HuH-7 (cell line): Measurements from ENCODE around the gene TRIM8.
"Not testable (repeated sequence)": the region's sequence is repeated elsewhere in the genome, so short reads cannot be mapped to it uniquely, and the experiment has no call there.

Experiments used
- DNase-seq: peaks from one replicate; pipeline ENCODE4 v3.0.0; 2011; ENCODE audit warnings: low spot score

Gene TRIM8

GRCh38 chr10:102650655-102651454 is 6.6 kb downstream of the TRIM8 start:
- no peak for DNase-seq

- DNase-seq: no peak
These were observed 7.3 kb downstream of the TRIM8 start for GRCh38 chr10:102651455-102652169.

GRCh38 chr10:102652170-102652916 is 8.1 kb downstream of the TRIM8 start:
- DNase-seq: no peak

GRCh38 chr10:102653060-102653459 is 8.8 kb downstream of the TRIM8 start:
- no peak for DNase-seq

GRCh38 chr10:102654566-102654965 is 10.3 kb downstream of the TRIM8 start:
- DNase-seq: no peak

- no peak for DNase-seq
These were observed 10.7 kb downstream of the TRIM8 start for GRCh38 chr10:102654969-102655368.

GRCh38 chr10:102656026-102656425 is 11.7 kb downstream of the TRIM8 start:
- DNase-seq: no peak

GRCh38 chr10:102656791-102657371 is 12.6 kb downstream of the TRIM8 start:
- DNase-seq: no peak

- DNase-seq: no peak
These were observed 13.2 kb downstream of the TRIM8 start for GRCh38 chr10:102657451-102657850.

GRCh38 chr10:102657984-102658724 is 13.9 kb downstream of the TRIM8 start:
- no peak for DNase-seq

- no peak for DNase-seq
These were observed 14.5 kb downstream of the TRIM8 start for GRCh38 chr10:102658802-102659201.

- DNase-seq: no peak
These were observed 16.8 kb downstream of the TRIM8 start for GRCh38 chr10:102660888-102661657.

GRCh38 chr10:102661658-102662028 is 17.4 kb downstream of the TRIM8 start:
- no peak for DNase-seq

- DNase-seq: no peak
These were observed 21.7 kb downstream of the TRIM8 start for GRCh38 chr10:102665904-102666509.

GRCh38 chr10:102667411-102667810 is 23.1 kb downstream of the TRIM8 start:
- DNase-seq: not testable (repeated sequence)

GRCh38 chr10:102668326-102669107 is 24.2 kb downstream of the TRIM8 start:
- DNase-seq: no peak

GRCh38 chr10:102669206-102670064 is 25.2 kb downstream of the TRIM8 start:
- peak; percentile 58 for DNase-seq

GRCh38 chr10:102670065-102670670 is 25.9 kb downstream of the TRIM8 start:
- no peak for DNase-seq
